ENCODE measurements around the gene DTYMK.
"Not testable (repeated sequence)": the region's sequence is repeated elsewhere in the genome, so short reads cannot be mapped to it uniquely, and the experiment has no call there.

The DTYMK gene

DNA sequence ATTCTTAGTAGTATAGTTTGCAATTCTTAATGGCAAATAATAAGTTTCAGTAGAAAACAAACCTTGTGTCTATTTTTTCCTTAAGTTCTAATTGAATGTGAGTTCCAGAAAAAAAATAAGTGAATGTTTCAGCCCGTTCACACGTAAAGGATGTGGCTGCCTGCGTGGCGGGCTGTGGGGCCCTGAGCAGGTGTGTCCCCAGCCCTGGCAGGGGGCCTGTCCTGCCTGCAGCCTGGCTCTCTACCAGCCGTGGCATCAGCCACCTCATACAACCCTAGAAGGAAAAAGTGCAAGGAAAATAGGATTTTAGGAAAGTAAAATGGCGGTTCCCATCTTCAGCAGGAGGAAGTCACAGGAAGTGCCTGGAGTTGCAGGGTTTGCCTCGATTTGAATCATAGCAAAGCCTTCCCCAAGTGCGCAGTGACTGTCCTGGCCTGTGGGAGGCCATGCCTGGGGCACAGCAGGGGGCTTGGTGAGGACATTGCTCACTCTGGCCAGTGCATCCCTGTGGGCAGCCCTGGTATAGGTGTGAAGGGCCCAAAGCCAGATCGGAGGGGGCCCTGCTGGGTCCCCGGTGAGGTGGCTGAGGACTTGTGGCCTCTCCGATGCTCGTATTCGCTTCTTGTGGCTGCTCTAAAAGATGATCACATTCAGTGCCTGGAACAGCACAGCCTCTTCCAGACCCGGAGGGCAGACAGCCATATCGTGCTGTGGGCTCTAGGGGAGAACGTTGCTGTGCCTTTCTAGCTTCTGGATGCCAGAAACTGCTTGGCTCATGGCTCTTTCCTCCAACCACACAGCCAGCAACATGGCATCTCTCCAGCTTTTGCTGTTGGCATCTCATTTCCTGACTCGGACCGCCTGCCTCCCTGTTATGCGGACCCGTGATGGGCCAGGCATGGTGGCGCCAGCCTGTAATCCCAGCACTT lies 12.6 kb downstream of the DTYMK start:
- peak in 5 of 10 donors; percentile 36 to 85 (median 48) for DNase-seq

DNA sequence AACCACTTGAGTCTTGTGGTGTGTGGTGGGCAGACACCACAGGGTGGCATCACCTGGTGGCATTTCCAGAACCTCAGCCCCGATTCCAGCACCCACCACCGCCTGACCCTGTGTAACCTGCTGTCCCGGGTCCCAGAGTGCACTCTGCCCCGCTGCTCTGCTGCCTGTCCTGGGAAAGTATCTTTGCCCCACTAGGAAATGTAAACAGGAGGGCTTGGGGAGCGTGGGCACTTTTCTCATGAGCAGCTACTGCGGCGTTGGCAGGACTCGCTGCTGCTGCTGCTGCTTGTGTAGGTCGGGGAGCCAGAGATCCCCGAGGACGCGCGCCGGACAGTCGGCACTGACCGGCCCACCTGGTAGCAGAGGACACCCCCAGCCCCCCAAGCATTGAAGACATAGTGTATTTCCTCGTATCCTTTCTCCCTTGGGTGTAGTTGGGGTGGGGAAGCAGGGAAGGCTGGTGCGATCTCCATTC lies 13.4 kb downstream of the DTYMK start:
- intact Hi-C loops (cut with DNase I), result no loop called here
- peak in 2 of 10 donors; percentile 37 to 73 for DNase-seq

More for the DNA sequence above, 12.6 kb downstream of the DTYMK start:
- intact Hi-C loops (cut with DNase I), result no loop called here

DNA sequence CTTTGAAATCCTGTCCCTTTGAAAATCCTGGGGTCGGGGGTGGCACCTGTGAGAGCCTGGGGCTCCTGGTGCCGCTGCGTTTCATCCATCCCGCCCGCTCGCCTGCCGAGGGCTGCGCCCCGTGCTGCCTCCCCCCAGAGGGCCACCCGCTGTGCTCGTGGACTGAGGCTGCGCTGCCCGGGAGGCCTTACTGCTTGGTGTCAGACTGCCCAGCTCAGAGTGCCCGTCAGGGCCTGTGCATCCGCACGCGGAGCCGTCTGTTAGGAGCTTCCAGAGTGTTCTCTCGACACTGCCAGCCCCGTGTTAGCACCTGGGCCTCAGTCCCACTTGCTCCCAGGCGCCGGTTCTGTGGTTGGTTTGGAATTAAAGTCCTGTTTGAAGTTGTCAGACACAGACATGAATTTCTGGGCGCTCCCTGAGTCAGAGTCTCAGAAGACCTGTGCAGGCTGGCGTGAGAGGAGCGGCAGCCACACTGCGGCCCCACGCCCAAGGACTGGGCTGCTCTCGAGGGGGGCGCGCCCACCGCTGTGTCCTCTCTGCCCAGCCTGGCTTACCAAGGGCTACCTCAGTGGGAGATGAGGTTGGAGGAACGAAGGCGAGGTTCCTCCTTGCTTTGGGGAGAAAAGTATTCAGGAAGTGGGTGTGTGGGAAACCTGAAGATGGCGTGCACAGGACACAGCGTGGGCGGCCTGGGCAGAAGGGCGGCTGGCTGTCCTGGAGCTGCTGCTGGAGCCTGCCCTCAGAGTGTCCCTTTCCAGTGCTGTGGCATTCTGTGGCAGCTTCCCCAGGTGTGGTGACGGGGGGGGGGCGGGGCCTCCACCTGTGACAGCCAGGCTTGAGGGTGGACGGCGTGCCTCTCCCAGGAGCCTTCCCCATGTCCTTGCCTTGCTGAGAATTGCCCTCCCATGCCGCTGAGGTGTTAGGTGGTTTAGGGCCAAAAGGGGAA lies 14.1 kb downstream of the DTYMK start:
- DNase-seq, result peak in 2 of 10 donors; percentile 57 to 78
- intact Hi-C loops (cut with DNase I), result no loop called here

- DNase-seq, result peak in 2 of 10 donors; percentile 62
- intact Hi-C loops (cut with DNase I), result no loop called here
Observed at GRCh38 chr2:241671457-241672240, 15.0 kb downstream of the DTYMK start.

DNA sequence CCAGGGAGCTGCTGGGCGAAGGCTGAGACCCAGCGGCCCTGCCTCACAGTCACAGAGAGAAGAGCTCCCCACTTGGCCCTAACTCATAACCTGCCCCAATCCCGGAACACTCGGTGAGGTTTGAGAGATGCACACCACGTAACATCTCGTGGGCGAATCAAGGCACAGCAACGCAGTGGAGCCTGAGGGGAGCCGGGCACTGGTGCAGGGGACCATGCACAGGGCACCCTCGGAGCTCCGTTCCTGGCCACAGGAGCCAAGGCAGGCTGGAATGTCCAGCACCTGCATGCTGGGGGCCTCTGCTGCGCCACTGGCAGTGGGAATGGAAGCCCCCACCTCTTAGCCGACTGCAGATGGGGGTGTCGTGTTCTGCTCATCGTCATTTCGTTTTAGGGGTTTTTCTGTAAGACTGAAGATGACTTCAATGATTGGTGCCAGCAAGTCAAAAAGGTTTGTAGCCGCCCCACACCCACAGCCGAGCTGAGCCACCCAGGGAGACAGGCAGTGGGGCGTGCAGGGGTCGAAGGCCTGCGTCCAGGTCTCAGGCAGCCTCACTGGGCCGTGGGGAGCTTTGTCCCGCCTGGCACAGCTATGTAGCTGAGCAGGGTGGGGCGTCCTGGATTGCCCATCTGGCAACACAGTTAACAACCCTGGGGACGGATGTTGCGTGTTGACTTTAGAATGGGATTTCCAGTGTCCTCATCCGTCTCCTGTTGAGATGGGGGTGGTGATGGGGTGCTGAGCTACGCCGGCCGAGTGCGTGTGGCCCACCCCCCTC lies 16.1 kb downstream of the DTYMK start:
- intact Hi-C loops (cut with DNase I), result no loop called here
- DNase-seq, result peak in 2 of 10 donors; percentile 20 to 74

- intact Hi-C loops (cut with DNase I), result no loop called here
- peak in 1 of 10 donors; percentile 45 for DNase-seq
Observed at GRCh38 chr2:241668839-241669238, 17.8 kb downstream of the DTYMK start.

DNA sequence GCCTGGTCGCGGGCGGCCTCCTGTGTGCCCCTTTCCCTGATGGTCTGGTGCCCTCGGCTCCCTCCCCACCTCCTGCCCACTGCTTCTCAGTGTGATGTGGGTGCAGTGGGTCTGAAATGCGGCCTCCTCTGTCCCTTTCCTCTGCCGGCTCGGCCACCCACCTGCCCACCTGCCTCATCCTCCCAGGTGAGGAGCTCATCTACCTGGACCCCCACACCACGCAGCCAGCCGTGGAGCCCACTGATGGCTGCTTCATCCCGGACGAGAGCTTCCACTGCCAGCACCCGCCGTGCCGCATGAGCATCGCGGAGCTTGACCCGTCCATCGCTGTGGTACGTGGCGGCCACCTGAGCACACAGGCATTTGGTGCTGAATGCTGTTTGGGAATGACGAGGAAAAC lies 18.3 kb downstream of the DTYMK start:
- DNase-seq, result peak in 1 of 10 donors; percentile 59

GRCh38 chr2:241666627-241667400 lies 19.8 kb downstream of the DTYMK start:
- peak in 4 of 10 donors; percentile 10 to 83 (median 56) for DNase-seq
- intact Hi-C loops (cut with DNase I), result no loop called here

More for the DNA sequence above, 18.3 kb downstream of the DTYMK start:
- intact Hi-C loops (cut with DNase I), result no loop called here

- DNase-seq, result peak in 8 of 10 donors; percentile 47 to 96 (median 72)
- intact Hi-C loops (cut with DNase I), result no loop called here
Observed at GRCh38 chr2:241665731-241666440, 20.7 kb downstream of the DTYMK start.

- intact Hi-C loops (cut with DNase I), result not testable (repeated sequence)
- DNase-seq, result peak in 3 of 10 donors; percentile 36 to 71 (median 65)
Observed at GRCh38 chr2:241662731-241663130, 23.9 kb downstream of the DTYMK start.

GRCh38 chr2:241660593-241661213 lies 25.9 kb downstream of the DTYMK start:
- intact Hi-C loops (cut with DNase I), result no loop called here
- peak in 3 of 10 donors; percentile 34 to 54 (median 40) for DNase-seq

DNA sequence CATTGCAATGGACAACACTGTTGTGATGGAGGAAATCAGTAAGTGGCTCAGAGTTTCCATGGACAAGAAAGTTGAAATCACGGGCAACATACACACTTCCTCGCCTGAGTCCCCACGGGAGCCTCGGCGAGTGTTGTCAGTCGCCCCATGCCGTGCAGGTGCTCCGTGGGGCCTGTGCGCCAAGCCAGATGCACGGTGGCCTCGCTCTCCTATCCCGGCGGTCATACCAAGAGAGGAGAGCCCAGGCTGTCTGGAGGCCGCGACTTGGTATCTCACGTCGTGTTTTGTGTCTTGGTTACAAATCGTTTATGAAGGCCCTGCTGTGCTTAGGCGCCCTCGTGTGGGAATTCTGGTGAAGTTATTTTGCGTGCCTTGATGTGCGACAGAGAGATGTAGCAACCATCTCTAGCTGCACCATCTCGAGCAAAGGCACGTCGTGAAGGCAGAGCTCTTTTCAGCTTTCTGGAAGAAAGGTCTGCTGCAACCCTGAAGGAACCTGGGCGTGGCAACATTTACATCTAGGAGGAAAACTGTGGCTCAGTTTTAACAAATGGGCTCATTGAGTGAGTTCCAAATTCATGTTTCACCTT lies 27.4 kb downstream of the DTYMK start:
- intact Hi-C loops (cut with DNase I), result no loop called here
- DNase-seq, result peak; percentile 50 to 96 (median 72)

DNA sequence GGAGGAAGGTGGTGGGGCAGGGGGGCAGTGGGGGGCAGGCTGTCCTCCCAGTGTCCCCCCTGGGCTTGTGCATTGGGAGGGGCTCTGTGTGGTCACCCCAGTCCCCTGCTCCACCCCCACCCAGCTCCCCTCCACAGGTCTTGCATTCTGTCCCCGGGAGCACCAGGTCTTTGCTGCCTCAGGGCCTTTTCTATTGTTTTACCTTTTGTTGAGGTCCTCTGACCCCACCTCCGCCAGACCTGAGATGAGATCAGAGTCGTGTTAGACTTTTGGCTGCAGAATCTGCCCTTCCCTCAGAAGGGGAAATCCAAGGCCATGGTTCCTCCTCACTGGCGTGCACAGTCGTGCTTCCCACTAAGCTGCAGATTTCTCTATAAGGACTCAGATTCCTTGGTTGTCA lies 28.3 kb downstream of the DTYMK start:
- DNase-seq, result no peak
- intact Hi-C loops (cut with DNase I), result no loop called here

DNA sequence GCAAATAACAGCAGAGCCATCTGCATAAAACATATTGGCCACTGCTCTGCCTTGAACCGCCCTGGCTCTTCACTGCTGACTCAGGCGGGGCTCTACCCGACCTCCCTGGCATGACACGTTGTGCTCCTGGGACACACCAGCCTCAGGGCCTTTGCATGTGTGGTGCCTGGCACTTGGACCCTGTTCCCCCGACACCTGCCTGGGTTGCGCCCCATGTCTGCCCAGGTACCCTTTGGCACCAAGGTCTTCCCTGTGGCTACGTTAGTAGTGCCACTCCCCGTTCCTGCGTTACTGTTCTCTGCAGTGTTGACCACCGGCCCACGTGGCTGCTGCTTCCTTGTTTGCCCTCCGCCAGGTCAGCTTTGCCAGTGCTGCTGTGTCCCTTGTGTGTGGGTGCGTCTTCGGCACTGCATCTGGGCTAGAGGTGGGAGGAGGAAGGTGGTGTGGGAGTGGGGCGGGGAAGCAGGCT lies 28.8 kb downstream of the DTYMK start:
- peak in 3 of 10 donors; percentile 60 to 79 (median 66) for DNase-seq
- intact Hi-C loops (cut with DNase I), result no loop called here

GRCh38 chr2:241656190-241656741 lies 30.3 kb downstream of the DTYMK start:
- DNase-seq, result peak in 3 of 10 donors; percentile 52 to 80 (median 65)
- intact Hi-C loops (cut with DNase I), result no loop called here

DNA sequence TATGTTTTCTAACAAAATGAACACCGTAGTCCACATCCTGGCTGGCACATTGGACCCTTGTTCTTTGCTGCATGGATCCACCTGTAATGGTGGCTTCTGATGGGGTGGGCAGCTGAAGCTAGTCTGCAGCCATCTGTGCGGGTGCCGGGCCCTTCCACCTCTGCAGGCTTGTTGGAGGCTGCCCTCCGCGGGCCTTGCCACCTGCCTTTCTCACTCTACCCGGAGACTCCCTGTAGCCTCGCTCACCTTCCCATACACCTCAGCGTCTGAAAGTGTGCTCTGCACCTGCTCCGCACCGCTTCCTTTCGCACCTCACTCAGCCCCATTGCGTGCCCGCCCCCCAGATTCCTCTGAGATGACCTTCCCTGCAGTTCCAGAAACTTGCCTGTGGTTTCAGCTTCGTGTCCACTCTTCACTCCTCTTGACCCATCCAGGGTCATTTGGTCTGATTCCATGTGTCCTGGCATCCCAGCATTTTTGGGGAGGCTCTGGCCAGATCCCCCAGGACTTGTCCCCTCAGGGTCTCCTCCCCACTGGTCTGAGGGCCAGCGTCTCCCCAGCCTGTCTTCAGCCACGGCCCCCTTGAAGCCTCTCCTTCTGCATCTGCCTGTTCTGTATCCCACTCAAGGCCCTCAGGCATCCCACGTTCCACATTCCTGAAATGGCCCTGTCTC lies 31.0 kb downstream of the DTYMK start:
- peak in 3 of 10 donors; percentile 28 to 82 (median 54) for DNase-seq
- intact Hi-C loops (cut with DNase I), result no loop called here

All from posterior cingulate gyrus (tissue), 11 donors.